Omental fat pad (tissue), 4 donors: Measurements from ENCODE around the gene TMX2. TPM values are rescaled to one million over a fixed set of nuclear protein-coding genes. Genes with fewer than 3 reads are reported as not detected.
"Not testable (repeated sequence)": the region's sequence is repeated elsewhere in the genome, so short reads cannot be mapped to it uniquely, and the experiment has no call there.

Source experiments
- ATAC-seq: fragments of 150-250 bp; one replicate; pipeline ENCODE4 v1.9.1; 2016; ENCODE audit warnings: mild to moderate bottlenecking, moderate library complexity; ENCODE audit not compliant: low FRiP score
- DNase-seq: peaks from one replicate; pipeline ENCODE4 v3.0.0-alpha.2; 2019; ENCODE audit warnings: low spot score
- CTCF ChIP-seq, 3 donors: fragments of 450-650 bp; IDR thresholded peaks; one replicate each; pipeline ENCODE4 v1.5.1; 2016 to 2017; ENCODE audit warnings: antibody characterized with exemption in 3 of 3, mild to moderate bottlenecking in 3 of 3, moderate library complexity in 2 of 3
- total RNA-seq, 4 donors: library from RNA; depleted of rRNA; stranded (reverse); fragments of >200 nt; gene quantifications; one replicate each; pipeline ENCODE4 v1.1.0, GENCODE V29; 2016

TMX2 gene
- total RNA-seq, 4 donors from 2014 or later: 49.0 to 73.9 (median 68.8) TPM

DNA sequence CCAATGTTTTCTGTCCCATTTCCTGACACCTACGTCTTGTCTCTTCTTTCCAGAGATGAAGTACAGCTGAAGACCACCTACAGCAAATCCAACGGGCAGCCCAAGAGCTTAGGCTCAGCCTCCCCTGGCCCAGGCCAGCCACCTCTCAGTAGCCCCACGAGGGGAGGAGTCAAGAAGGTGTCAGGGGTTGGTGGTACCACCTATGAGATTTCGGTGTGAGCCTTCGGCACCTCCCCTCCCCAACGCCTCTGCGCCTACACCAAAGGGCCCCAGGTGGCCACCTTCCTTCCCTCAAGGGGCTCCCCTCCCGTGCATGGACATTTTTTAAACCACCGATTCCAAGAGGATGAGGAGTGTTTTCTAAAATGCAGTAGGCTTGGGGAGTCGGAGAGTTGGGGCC, 12.6 kb upstream of the TMX2 start:
- TF ChIP-seq CTCF (IDR thresholded peaks at IDR 0.05): no peak
- ATAC-seq (no peak), DNase-seq (no peak)

DNA sequence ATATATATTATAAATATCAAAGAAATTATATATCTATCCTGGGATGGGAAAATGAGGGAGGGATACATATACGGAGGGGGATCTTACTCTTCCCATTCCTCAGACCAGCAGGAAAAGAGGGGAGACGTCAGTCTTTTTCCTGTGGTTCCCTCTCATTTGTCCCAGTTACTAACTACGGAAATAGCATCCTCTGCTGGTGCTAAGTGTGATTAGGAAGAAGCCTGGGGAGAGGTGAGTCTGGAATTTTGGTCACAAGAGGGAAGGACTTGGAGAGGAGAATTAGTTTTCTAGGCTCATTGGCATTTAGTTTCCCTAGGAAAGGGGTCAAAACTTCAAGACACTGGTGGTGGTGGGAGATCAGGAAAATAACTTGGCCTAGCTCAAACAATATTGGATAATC, 12.0 kb upstream of the TMX2 start:
- ATAC-seq (no peak), DNase-seq (no peak)
- no peak for TF ChIP-seq CTCF (IDR thresholded peaks at IDR 0.05)

- no peak for TF ChIP-seq CTCF (IDR thresholded peaks at IDR 0.05)
- ATAC-seq: no peak
- DNase-seq: no peak
Observed at GRCh38 chr11:57703341-57703740, 9.1 kb upstream of the TMX2 start.

GRCh38 chr11:57704932-57705331, 7.5 kb upstream of the TMX2 start:
- TF ChIP-seq CTCF (IDR thresholded peaks at IDR 0.05): no peak
- ATAC-seq: no peak
- DNase-seq: no peak

GRCh38 chr11:57705432-57705831, 7.0 kb upstream of the TMX2 start:
- DNase-seq, ATAC-seq: not testable (repeated sequence)

GRCh38 chr11:57709802-57710367, 2.5 kb upstream of the TMX2 start:
- TF ChIP-seq CTCF (IDR thresholded peaks at IDR 0.05): no peak
- no peak for ATAC-seq
- DNase-seq: no peak

- DNase-seq (peak; percentile 30), ATAC-seq (peak; percentile 67)
- TF ChIP-seq CTCF (IDR thresholded peaks at IDR 0.05): no peak
Observed at GRCh38 chr11:57711414-57712255, 758 bp upstream of the TMX2 start, which contains the start of gene MED19. Gene MED19 (minus strand): TSS chr11:57712215. CDS start chr11:57712179, 36 bp downstream.
